HepG2 (cell line): ENCODE results near the gene GSTK1. TPM values are rescaled to one million over a fixed set of nuclear protein-coding genes. Genes with fewer than 3 reads are reported as not detected.

Experiments used
- ATAC-seq: fragments of 200-7000 bp; cut with Tn5 transposase; 3 replicates; pipeline ENCODE4 v1.9.1; 2020; ENCODE audit warnings: mild to moderate bottlenecking, moderate library complexity
- BruUV-seq: library from RNA; stranded (reverse); fragments of 400-500 nt; replicated peaks from 2 replicates; lab custom pipeline; 2021; lab: Mats Ljungman, UMichigan
- CTCF ChIA-PET: fragments of 300-600 bp; formaldehyde crosslinking; extraction: SDS; loops from one replicate; lab custom pipeline; 2021; ENCODE audit warnings: low total read pairs, inconsistent platforms, low intra/inter-chr PET ratio; lab: Yijun Ruan, JAX
- POLR2A ChIA-PET: fragments of 350-600 bp; sonication (Branson Sonifier 250); formaldehyde crosslinking; loops from one replicate; lab custom pipeline; 2020; ENCODE audit warnings: antibody characterized with exemption, inconsistent platforms; lab: Yijun Ruan, JAX
- DNase-seq: peaks from one replicate; pipeline ENCODE4 v3.0.0-alpha.2; 2015; ENCODE audit warnings: low spot score
- FAIRE-seq: peaks from 3 replicates; lab custom pipeline; 2011; peaks lifted over from hg19 to GRCh38; lab: Jason Lieb, UNC
- H2AFZ ChIP-seq: one replicate; pipeline ENCODE4 v1.6.1; 2011; ENCODE audit warnings: low read length, inconsistent platforms
- H3K27ac ChIP-seq: fragments of 300-600 bp; 3 replicates; pipeline ENCODE4 v1.8.0; 2011; ENCODE audit warnings: mixed run types, mild to moderate bottlenecking, mixed read lengths, low read length, inconsistent platforms; ENCODE audit not compliant: insufficient read depth; ENCODE audit errors: extremely low read length
- H3K27me3 ChIP-seq, 2 experiments: fragments of 200-600 bp in 1 of 2; 2 replicates in 1 of 2; 3 replicates in 1 of 2; pipeline versions ENCODE4 v1.6.0 to v1.8.0; 2011; ENCODE audit warnings: low read length in 2 of 2, mild to moderate bottlenecking in 2 of 2, moderate library complexity in 2 of 2, inconsistent platforms in 1 of 2; ENCODE audit not compliant: insufficient read depth in 2 of 2, control insufficient read depth in 1 of 2
- H3K36me3 ChIP-seq, 2 experiments: fragments of 200-600 bp in 1 of 2; replicated peaks in 1 of 2; 2 replicates in 1 of 2; 3 replicates in 1 of 2; pipeline versions ENCODE4 v1.5.1 to v1.8.0; 2011; ENCODE audit warnings: low read length in 2 of 2, inconsistent platforms in 1 of 2; ENCODE audit not compliant: insufficient read depth in 2 of 2, control insufficient read depth in 1 of 2
- H3K4me1 ChIP-seq: 2 replicates; pipeline ENCODE4 v1.5.1; 2012; ENCODE audit warnings: low read length, inconsistent platforms; ENCODE audit not compliant: insufficient read depth
- H3K4me2 ChIP-seq: 2 replicates; pipeline ENCODE4 v1.6.0; 2011; ENCODE audit warnings: low read depth, low read length, inconsistent platforms
- H3K4me3 ChIP-seq, 3 experiments: fragments of 200-600 bp in 1 of 3; sonication (generic), shearing (Covaris generic) in 1 of 3; replicated peaks in 1 of 3; 2 replicates each; pipeline ENCODE4 v1.5.1; 2011 to 2016; ENCODE audit warnings: low read length in 3 of 3, inconsistent platforms in 2 of 3, low read depth in 2 of 3, mild to moderate bottlenecking in 2 of 3, control low read depth in 1 of 3, mixed read lengths in 1 of 3; ENCODE audit not compliant: insufficient read depth in 1 of 3
- H3K79me2 ChIP-seq: one replicate; pipeline ENCODE4 v1.6.1; 2011; ENCODE audit warnings: low read length, inconsistent platforms; ENCODE audit not compliant: insufficient read depth
- H3K9ac ChIP-seq: 2 replicates; pipeline ENCODE4 v1.6.0; 2011; ENCODE audit warnings: mild to moderate bottlenecking, low read depth, low read length, inconsistent platforms; ENCODE audit not compliant: insufficient read depth
- H3K9me3 ChIP-seq: 2 replicates; pipeline ENCODE4 v1.5.1; 2012; ENCODE audit warnings: mild to moderate bottlenecking, low read length
- H4K20me1 ChIP-seq: 2 replicates; pipeline ENCODE4 v1.6.0; 2011; ENCODE audit warnings: inconsistent platforms, mild to moderate bottlenecking, low read length, moderate library complexity; ENCODE audit not compliant: insufficient read depth
- CREBL2 ChIP-seq: sonication (generic); formaldehyde crosslinking; IDR thresholded peaks from 2 replicates; pipeline ENCODE4 v1.8.1; 2023; ENCODE audit warnings: missing genetic modification reagents, mild to moderate bottlenecking, borderline replicate concordance
- MYNN ChIP-seq: sonication (generic); formaldehyde crosslinking; IDR thresholded peaks from 2 replicates; pipeline ENCODE4 v1.4.0; 2020; ENCODE audit warnings: mild to moderate bottlenecking, low read depth, missing genetic modification reagents
- NR0B2 ChIP-seq: sonication (generic); formaldehyde crosslinking; IDR thresholded peaks from 2 replicates; pipeline ENCODE4 v1.4.0; 2020; ENCODE audit warnings: mild to moderate bottlenecking, missing genetic modification reagents
- PHF5A ChIP-seq: IDR thresholded peaks from one replicate; pipeline ENCODE4 v1.6.1; 2018; ENCODE audit warnings: low read depth, missing genetic modification reagents; ENCODE audit not compliant: unreplicated experiment
- PITX1 ChIP-seq: sonication (generic); formaldehyde crosslinking; IDR thresholded peaks from 2 replicates; pipeline ENCODE4 v1.5.1; 2020; ENCODE audit warnings: mild to moderate bottlenecking, missing genetic modification reagents
- SP2 ChIP-seq: sonication (generic); formaldehyde crosslinking; IDR thresholded peaks from 2 replicates; pipeline ENCODE4 v1.5.1; 2020; ENCODE audit warnings: mild to moderate bottlenecking, missing genetic modification reagents
- SRSF1 ChIP-seq: fragments of 200-400 bp; formaldehyde crosslinking; optimal IDR thresholded peaks from 2 replicates; pipeline ENCODE3; 2017; ENCODE audit warnings: mild to moderate bottlenecking, low read depth, low read length, moderate library complexity
- SRSF9 ChIP-seq: fragments of 200-400 bp; formaldehyde crosslinking; IDR thresholded peaks from 2 replicates; pipeline ENCODE4 v1.6.1; 2018; ENCODE audit warnings: borderline replicate concordance, mild to moderate bottlenecking, low read depth, low read length; ENCODE audit not compliant: insufficient read depth, poor library complexity, severe bottlenecking
- TFDP2 ChIP-seq: sonication (generic); formaldehyde crosslinking; IDR thresholded peaks from 2 replicates; pipeline ENCODE4 v1.4.0; 2020; ENCODE audit warnings: missing genetic modification reagents
- TRIM22 ChIP-seq: fragments of 450-650 bp; IDR thresholded peaks from 2 replicates; pipeline ENCODE4 v1.6.1; 2017
- ZNF337 ChIP-seq: sonication (generic); formaldehyde crosslinking; IDR thresholded peaks from 2 replicates; pipeline ENCODE4 v1.5.1; 2020; ENCODE audit warnings: missing genetic modification reagents, low read depth, mild to moderate bottlenecking, borderline replicate concordance
- WGBS: methylation state at CpG from one replicate; pipeline ENCODE4 v1.1.6; 2017; ENCODE audit warnings: low lambda C conversion rate; 5-methylcytosine and 5-hydroxymethylcytosine counted together
- in situ Hi-C: cut with HindIII; loops from 2 replicates; pipeline ENCODE4 v1.10.0; 2017; ENCODE audit warnings: low pct_unique_long_range_greater_than_20kb; ENCODE audit not compliant: extremely low pct_ligation_motif_present
- intact Hi-C: fragments of 100-400 bp; cut with micrococcal nuclease; formaldehyde crosslinking; loops from one replicate; pipeline ENCODE4 v1.10.0; 2022; ENCODE audit not compliant: unreplicated experiment
- polyA plus RNA-seq, 8 experiments: library from polyadenylated mRNA; depleted of rRNA in 3 of 8; stranded (reverse) in 7 of 8; unstranded in 1 of 8; fragments of >200 nt; fragmentation: Illumina TruSeq in 4 of 8; extraction: Trizol in 4 of 8; gene quantifications; 2 replicates each; pipeline versions ENCODE4 v1.2.1 to v1.2.3, GENCODE V29; 2011 to 2016; ENCODE audit warnings: low read depth in 4 of 8, missing spikeins in 1 of 8, mixed read lengths in 1 of 8; ENCODE audit not compliant: insufficient read depth in 1 of 8
- total RNA-seq, 5 experiments: library from RNA; depleted of rRNA; stranded (reverse); fragments of >200 nt; fragmentation: Illumina TruSeq; extraction: Trizol; gene quantifications; 2 replicates each; pipeline ENCODE4 v1.2.3, GENCODE V29; 2016; ENCODE audit warnings: low read depth in 1 of 5

The GSTK1 gene
- total and polyA plus RNA-seq, 2 of the 13 experiments (the other 11 are each of a cell fraction or from before 2014, with no cell fraction given), result 64.6 to 92.1 TPM

GRCh38 chr7:143285806-143286521 lies 22.7 kb downstream of the GSTK1 start (continued):
- no peak for TF ChIP-seq TFDP2 (CRISPR knock-in tag)
- no peak for TF ChIP-seq PHF5A
- TF ChIP-seq SRSF1, result no peak
- no peak for TF ChIP-seq ZNF337
- TF ChIP-seq NR0B2 (CRISPR knock-in tag), result no peak
- TF ChIP-seq CREBL2, result no peak
- TF ChIP-seq, all 625 proteins: peak for 0

- Histone ChIP-seq H2AFZ (no peak overlapping the region), H3K4me3 (no peak overlapping the region), H3K36me3 (peaks cover 0 to 4% of the 10 kb centered on the region in 2 experiments; a peak in 1 of 5 replicates), H3K9ac (no peak overlapping the region), H3K27me3 (no peaks in the 10 kb centered on the region; a peak in 1 of 5 replicates), H3K4me1 (peaks cover 65% of the 10 kb centered on the region), H3K4me2 (no peak overlapping the region), H3K9me3 (no peaks in the 10 kb centered on the region), H3K79me2 (peaks cover 26% of the 10 kb centered on the region), H3K27ac (no peak overlapping the region), H4K20me1 (no peaks in the 10 kb centered on the region)
- DNase-seq (no peak), ATAC-seq (no peak), FAIRE-seq (no peak)
- intact Hi-C loops (no loop called here), in situ Hi-C loops (no loop called here)
- no TSS peak for BruUV-seq
- ChIA-PET CTCF (no interaction called here), POLR2A (interaction anchor here (2.7 kb wide), 1 partner anchor 22 kb away, joined by 44 read pairs; the partner anchor contains the start of gene GSTK1)
- WGBS, result 100% methylated on average over 1 of the region's 6 CpGs
- no peak for TF ChIP-seq MYNN (CRISPR knock-in tag)
- TF ChIP-seq PITX1 (CRISPR knock-in tag), result no peak
- no peak for TF ChIP-seq TRIM22
- no peak for TF ChIP-seq SP2 (CRISPR knock-in tag)
- TF ChIP-seq SRSF9, result no peak
These were observed 23.3 kb downstream of the GSTK1 start for GRCh38 chr7:143286522-143286890.
